CD4-positive, alpha-beta T cell treated with Interleukin-1 beta for 1 hour (primary cell): ENCODE measurements around the gene DHRS9.
A peak's percentile ranks its signal among the peaks of the same experiment; 100 is the strongest.

Experiments
- DNase-seq, 2 donors: peaks; one replicate each; pipeline ENCODE4 v3.0.0-alpha.2; 2020 to 2022

DHRS9 gene

DNA sequence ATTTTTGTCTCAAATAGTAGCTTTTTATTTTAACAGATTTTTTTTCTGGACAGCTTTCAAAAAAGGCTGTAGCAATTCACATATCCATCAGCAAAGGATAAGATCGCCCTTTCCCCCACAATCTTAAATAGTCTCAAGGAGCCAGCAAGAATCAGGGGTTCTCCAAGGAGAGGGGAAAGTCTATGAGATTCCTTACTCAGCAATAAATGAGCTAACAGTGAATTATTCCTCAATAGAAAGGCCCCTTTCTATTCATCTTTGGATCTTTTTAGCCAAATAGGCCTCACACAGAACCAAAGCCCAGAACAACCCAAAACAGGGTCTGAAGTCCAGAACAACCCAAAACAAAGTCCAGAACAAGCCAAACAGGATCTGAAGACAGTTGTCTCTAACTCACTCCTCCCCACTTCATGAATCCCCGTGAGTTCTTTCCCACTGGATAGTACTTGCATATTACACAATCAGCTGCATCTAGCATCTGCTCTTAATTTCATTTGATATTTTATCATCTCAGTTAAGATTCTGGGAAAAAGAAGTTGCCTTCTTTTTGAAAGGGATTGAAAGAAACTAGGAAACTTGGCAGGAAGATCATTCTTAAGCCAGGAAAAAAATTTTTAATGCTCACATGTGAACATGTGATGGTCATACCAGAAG is 3.4 kb upstream of the DHRS9 start:
- DNase-seq = no peak

DNA sequence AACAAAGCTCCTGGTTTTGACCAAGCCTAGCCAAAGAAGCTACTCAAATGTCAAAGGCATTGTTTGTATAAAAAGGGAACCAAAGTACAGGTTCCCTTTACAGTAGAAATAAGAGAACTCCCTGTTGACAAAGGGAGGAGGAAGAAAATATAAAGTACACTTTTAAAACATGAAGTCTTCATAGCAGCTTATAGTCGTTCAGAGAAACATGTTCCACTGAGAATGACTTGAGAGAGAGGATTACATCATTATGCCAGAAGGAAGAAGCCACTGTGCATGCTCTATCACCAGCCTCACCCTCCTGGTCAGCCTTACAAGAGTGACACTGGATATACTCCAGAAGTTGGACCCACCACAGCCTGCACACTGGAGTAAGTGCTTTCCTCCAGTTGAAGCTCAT is 2.5 kb upstream of the DHRS9 start:
- no peak for DNase-seq

DNA sequence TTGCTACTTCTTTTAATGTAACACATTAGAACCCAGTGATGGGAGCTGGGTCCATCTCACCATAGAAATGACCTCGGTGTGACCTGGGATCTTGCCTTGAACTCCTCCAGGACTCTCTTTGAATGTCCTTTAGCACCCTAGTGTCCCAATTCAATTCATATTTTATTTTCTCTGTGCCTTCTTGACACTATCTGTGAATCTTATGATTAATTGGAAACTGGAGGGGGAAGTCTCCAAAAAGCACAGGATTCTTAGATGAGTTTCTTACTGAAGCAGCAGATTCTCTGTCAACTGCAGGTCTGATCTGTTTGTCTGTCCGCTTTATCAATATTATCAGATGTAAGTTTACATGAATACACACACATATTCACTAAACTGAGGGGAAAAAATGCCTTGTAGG is 470 bp downstream of the DHRS9 start:
- no peak for DNase-seq

DNA sequence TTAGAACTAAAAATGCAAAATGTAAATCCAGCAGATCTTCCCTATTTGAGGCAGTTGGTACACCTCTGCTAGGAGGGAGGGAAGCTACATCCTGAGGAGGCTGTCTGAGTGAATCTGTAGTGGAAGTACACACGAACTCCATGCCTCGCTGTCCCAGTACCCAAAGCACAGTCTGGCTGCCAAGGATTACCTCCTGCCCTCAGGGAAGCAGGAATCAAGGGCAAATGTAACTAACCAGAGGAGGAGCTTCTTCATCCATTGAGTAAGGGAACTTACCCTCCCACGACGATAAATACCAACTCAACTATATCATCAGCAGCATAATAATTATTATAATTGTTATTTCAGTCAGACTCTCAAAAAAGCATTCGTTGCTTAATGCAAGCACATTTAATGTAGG is 2.1 kb downstream of the DHRS9 start:
- no peak for DNase-seq

DNA sequence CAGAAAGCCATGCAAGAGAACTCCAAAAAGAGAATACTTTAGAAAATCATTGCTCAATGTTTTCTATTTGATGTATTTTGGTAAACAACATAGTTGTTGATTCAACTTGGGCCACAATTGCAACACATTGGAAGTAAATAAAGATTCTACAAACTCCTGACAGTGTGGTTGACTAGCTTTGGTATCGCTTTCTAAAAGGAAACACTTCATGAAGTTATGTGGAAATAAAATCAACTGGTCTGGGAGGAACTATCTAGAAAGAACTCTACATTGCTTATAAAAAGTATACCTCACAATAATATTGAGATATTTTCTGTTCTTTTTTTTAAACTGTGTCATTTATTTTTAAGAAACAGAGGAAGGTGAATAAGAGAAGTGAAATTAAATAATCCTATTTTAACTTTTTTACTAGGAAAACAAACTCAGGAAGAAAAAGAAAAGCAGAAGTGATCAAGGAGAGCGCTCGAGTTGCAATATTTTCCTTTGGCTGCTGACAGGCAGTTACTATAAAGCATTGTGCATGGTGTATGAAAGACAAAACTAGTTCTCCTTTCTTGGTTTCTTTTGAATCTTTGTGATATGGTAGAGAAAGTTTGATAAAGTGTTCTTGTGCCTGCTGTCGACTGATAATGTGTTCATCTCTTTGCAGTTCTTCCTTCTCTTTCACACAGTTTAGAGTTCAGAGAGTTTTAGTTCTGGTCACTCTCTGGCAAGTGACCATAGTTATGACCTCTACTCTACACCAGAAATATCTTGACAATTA is 3.0 kb downstream of the DHRS9 start:
- DNase-seq = no peak

DNA sequence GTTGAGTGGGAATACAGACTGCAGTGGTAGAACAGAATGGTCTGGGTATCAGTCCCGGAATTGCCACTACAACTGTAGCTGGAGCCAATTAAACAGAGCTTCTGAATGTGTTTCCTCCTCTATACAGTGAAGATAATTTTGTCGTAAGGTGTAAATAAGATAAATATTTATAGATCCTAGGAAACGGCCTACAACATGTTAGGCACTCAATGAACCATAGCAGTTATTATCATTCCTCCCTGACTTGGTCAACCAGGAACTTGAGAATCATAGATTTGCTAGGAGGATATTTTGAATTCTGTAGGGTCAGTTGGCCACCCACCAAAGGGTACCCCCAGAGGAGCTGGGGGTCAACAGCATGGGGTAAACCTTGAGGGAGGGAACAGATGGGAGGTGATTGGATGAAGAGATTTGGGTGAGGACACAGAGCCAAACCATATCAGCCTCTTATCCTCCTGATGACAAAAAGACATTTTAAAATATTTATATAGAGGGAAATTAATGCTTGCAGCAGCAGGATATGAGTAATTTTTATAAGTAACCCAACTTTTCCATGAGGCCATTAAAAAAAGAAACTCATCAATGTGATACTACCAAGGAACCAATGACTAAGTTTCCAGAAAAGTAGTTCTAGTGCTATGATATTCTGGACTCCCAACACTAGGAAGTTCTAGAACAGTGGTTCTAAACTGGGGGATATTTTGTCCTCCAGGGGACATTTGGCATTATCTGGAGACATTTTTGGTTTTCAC is 4.0 kb downstream of the DHRS9 start:
- no peak for DNase-seq

DNA sequence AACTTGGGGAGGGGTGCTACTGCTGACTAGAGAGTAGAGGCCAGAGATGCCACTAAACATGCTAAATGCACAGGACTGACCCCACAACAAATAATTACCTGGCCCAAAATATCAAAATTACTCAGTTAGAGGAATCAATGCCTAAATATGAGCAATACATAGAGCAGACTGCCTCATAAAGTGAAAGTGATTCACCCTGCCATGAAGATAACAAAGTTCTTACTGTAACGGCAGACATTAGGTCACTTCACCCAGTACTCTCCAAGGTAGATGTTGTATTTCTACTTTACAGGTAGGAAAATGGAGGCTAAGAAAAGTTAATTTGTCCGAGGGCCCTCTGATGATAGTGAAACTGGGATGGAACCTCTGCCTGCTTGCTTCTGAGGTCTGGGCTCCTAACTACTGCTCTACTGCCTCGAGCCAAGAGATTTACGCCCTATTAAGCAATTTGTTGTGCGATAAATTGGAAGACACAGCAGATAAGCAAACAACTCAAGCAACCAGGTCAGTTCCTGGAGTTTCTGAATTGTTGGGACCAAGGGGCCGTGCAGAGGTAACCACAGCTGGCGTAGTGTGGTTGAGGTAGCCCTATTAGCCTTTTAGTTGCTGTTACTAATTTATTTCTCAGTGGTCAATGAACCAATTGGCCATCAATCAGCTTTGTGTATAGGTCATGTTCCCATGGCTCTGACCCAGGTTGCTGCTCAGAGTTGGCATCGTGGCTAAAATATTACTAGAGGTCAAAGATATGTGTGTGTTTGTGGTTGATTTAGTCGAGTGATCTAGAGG is 4.8 kb downstream of the DHRS9 start:
- DNase-seq = no peak

DNA sequence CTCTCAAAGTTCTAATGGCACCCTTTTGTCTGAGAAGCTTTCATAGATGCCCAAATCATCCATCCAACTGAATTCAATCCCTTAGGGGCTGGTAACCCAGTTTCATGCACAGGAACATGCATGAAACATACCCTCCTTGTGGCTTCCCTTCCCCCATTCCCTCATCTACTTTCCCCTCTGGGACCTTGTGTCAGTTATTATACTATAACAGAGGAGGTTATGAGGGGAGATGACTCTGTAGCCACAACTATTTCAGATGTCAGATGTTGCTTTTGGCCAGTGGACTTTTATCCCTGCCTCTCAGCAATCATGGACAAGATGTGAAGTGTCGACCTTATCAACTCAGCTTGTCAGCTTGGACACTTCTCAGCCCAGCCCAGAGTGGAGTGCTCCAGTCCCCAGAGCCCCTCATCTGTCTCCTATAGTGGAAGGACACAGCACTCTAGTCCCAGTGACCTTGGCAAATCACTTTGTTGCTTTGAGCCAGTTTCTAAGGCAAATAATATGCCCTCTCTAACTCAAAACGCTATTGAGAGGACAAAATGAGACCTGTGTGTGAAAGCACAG is 8.4 kb downstream of the DHRS9 start:
- DNase-seq = no peak

DNA sequence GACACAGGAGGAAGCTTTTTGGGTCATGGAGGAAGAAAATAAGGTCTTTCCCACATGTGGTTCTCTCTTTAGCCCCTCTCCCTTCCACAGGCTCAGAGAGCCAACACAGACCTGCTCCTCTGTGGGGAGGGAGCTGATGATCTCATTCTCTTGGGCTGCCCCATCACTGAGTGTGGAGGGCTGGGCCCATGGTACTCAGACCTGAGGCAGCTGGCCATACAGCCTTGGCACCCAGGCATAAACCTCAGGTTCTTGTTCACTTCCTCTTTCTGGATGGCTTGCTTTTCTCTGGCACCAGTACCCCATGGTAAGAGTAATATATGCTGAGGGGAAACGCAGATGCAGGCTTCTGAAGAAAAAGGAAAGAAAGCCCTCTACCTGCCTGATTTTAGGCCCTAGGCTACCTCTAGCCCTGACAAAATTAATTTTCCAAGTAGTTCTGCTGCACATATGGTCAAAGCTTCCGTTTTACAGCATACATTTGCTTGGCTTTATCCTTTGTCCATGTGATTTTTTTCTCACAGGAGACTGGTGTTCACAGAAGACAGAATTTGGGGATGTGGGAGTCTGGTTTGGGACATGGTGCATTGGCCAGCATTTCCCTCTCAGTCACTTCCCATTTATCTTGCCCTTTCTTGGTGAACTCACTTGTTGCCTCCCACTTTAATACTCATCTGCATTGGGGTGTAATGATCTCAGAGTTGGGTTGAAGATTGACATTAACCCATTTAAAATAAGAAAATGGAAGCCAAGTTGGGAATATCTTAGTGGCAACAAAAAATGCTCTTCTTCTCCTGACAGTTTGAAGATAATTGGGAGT is 11.1 kb downstream of the DHRS9 start:
- peak in 1 of 2 donors; percentile 35 for DNase-seq

DNA sequence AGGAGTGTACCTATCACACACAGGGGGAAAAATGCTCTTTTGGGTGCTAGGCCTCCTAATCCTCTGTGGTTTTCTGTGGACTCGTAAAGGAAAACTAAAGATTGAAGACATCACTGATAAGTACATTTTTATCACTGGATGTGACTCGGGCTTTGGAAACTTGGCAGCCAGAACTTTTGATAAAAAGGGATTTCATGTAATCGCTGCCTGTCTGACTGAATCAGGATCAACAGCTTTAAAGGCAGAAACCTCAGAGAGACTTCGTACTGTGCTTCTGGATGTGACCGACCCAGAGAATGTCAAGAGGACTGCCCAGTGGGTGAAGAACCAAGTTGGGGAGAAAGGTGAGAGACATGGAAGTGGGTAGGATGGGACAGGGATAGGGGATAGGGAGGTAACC is 12.2 kb downstream of the DHRS9 start:
- no peak for DNase-seq

DNA sequence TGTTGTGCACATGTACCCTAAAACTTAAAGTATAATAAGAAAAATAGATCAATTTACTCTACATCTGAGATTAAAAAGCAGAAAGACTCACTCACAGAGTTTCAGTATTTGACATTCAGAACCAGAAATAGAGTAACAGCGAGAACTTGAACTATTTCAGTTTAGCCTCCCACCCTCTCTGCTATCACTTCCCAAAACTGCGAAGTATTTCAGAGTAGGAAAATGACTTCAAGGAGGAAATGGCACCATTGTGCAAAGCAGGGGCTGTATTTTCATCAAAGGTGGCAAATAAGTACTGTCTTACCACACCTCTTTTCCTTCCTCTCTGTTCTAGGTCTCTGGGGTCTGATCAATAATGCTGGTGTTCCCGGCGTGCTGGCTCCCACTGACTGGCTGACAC is 13.6 kb downstream of the DHRS9 start:
- no peak for DNase-seq

DNA sequence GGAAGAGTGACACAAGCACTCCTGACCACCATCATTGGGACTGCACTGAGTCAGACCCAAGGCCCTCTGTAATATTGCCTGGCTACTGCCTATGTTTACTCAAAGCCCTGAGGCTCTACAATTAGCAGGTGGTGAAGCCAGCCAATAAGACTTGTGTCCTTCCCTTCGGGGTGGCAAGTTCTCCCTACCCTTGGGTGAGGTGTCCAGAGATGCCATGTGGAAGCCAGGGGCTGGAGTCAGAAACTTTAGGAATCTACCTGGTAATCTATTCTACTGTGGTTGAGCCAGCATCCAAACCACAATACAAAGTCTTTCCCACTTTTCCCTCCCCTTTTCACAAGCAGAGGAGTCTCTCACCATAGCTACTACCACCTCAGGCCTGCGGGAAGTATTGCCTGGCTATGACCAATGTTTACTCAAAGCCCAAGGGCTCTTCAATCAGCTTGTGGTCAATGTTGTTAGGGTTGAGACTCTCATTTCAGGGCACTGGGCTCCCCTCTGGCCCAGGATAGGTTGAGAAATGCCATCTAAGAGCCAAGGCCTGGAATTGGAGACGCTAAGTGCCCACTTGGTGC is 17.6 kb downstream of the DHRS9 start:
- DNase-seq = no peak

DNA sequence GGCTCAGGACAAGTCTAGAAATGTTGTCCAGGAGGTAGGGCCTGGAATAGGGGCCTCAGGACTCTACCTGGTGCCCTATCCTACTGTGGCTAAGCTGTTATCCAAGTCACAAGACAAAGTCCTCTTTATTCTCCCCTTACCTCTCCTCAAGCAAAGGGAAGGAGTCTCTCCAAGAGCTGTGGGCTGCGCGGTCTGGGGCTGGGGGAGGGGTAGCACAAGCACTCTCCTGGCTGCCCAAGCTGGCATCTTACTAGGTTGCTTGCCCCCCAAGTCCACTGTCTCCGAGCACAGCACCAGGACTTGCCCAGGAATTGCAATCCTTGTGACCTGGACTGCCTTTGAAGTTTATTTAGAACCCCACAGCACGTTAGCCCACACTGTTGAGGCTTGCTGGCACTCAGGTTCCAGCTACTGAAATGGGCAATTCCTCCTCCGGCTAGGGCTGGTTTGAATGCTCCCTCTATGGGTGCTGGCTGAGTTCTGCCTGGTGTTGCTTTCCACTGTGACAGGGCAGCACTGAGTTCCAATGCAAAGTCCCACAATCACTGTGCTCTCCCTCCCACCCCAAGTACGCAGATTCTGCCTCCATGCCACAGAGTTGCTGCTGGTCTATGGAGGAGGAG is 18.5 kb downstream of the DHRS9 start:
- no peak for DNase-seq

DNA sequence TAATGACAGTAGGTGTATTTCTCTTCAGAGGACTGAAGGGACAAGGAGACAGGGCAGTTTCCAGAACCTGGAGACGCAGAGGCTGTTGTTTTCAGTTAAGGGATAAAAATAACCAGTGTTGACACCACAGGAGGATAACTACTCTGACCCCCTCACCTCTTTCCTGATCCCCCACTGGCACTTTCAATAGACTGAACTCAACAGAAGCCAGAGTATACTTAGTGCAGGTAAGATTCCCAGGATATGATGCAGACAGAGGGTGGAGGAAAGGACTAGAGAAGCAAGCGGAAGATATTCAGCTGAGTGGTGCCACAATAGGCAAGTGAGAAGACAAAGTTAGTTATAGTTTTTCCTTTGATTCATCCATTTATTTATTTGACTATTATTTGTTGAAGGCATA is 19.8 kb downstream of the DHRS9 start:
- no peak for DNase-seq

DNA sequence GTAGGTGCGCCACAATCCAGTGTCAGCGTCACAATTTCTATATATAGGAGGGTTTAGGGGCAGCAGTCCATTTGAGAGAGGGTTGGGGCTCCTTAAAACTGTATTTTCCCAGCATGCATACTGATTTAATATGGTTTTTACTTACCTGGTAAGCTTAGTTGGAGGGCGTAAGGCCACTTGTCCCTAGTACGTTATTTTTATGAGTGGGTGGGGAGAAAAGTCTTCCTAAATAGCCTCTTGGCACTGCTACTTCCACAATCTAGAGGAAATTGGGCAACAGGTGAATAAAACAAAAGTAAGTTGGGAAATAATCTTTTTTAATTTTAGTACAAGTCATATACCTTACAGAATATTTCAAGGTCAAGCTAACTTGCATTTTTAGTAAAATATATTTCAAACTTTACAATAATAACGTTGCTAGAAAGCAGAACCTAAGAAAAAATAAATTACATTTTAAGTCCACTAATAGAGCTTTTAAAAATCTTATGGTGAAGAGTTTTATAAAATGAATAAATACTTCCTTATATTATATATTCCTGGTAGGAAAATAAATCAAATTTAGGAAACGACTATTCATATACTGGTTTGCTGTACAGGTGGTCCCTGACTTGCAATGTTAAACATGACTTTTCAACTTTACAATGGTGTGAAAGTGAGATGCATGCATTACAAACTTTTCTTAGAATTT is 20.9 kb downstream of the DHRS9 start:
- no peak for DNase-seq

DNA sequence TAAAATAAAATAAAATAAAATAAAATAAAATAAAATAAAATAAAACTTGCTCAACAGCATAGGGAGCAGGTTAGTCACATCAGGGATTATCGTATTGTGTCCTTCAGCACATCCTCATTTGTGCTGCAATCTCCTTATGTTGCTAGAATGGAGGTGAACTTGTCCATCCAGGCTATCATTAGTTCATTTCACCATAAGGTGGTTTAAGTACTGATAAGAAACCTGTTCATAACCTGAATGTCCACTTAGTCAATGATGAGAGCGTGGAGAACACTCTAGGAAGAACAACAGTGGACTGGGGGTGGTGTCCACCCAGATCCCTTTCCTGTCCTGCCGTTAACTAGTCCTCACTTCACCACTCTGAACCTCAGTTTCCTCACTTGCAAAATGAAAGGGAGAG is 21.9 kb downstream of the DHRS9 start:
- no peak for DNase-seq

DNA sequence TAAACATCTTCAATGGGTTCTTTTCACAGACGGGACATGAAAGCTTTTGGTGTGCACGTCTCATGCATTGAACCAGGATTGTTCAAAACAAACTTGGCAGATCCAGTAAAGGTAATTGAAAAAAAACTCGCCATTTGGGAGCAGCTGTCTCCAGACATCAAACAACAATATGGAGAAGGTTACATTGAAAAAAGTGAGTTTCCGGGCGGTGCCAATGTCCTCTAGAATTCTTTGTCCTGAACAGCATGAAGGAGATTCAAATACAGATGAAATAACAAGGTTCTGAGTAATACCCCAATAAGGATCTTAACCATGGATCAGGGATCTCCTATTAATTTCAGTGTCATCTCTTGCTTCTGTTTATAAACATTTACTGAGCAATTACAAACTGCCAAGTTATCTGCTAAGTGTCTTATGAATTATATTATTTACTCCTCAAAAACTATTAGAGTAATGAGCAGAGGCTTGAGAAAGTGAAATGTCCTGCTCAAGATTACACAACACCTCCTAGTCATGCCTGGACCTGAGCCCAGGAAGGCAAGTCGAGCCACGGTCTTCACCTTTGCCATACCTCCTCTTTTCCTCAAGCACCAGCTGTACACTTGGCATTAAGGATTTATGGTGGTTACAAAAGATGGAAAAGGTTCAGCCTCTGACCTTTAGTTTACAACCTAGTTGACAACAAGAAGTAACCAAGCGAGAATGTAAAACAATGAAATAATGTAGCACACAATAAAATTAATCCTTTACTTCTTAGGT is 22.6 kb downstream of the DHRS9 start:
- no peak for DNase-seq

DNA sequence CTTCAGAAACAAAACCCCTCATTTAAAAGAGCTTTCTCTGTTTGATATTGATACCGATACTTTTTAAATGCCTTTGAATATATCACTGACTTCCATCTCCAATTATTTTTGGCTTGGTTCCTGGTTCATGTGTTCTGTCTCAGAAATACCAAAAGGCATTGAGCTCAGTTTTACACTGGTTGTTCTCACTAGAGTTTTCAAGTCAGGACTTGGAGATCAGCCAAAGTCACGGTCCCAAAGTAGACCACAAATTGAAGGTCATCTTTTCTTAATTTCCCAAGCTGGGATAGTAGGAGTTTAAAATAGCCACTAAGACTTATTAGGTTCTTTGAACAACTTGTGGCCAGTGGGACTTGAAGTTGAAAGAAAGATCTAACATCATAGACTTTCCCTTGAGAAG is 24.2 kb downstream of the DHRS9 start:
- no peak for DNase-seq

DNA sequence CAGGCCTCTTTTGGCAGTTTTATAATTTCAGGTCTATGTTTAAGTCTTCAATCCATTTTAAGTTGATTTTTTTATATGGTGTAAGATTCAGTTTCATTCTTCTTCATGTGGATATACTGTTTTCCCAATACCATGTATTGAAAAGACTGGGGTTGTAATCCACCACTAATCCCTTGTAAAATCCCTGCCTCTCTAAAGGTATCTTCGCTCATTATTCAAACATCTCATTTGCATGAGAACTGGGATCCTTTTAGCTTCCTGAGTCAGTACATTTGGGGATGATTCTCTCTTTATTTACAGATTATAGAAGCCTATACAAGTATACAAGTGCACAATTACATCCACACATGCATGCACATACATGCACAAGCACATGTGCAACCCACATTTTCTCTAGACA is 25.3 kb downstream of the DHRS9 start:
- DNase-seq = no peak

DNA sequence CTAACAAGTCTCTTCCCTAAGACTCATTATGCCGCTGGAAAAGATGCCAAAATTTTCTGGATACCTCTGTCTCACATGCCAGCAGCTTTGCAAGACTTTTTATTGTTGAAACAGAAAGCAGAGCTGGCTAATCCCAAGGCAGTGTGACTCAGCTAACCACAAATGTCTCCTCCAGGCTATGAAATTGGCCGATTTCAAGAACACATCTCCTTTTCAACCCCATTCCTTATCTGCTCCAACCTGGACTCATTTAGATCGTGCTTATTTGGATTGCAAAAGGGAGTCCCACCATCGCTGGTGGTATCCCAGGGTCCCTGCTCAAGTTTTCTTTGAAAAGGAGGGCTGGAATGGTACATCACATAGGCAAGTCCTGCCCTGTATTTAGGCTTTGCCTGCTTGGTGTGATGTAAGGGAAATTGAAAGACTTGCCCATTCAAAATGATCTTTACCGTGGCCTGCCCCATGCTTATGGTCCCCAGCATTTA is 26.3 kb downstream of the DHRS9 start:
- no peak for DNase-seq
